Trophoblast cell (in vitro differentiated cells and primary cell): Measurements from ENCODE around the gene ACTN2.

Source experiments
- DNase-seq, 2 donors: peaks; one replicate each; pipeline ENCODE4 v3.0.0-alpha.2; 2016
- H2AFZ ChIP-seq: 2 replicates; pipeline ENCODE4 v1.6.1; 2013; ENCODE audit warnings: low read length, moderate library complexity, mild to moderate bottlenecking; ENCODE audit not compliant: insufficient read depth, poor library complexity
- H2AK5ac ChIP-seq: 2 replicates; pipeline ENCODE4 v1.6.1; 2013; ENCODE audit warnings: mild to moderate bottlenecking, low read length
- H2BK120ac ChIP-seq: 2 replicates; pipeline ENCODE4 v1.6.1; 2013; ENCODE audit warnings: low read length, mild to moderate bottlenecking, moderate library complexity; ENCODE audit not compliant: insufficient read depth, poor library complexity
- H2BK12ac ChIP-seq: 2 replicates; pipeline ENCODE4 v1.6.1; 2013; ENCODE audit warnings: mild to moderate bottlenecking, low read length, moderate library complexity
- H2BK5ac ChIP-seq: 2 replicates; pipeline ENCODE4 v1.6.1; 2013; ENCODE audit warnings: low read length, low read depth, moderate library complexity, mild to moderate bottlenecking; ENCODE audit not compliant: poor library complexity
- H3K14ac ChIP-seq: 2 replicates; pipeline ENCODE4 v1.6.1; 2013; ENCODE audit warnings: mild to moderate bottlenecking, low read length
- H3K18ac ChIP-seq: 2 replicates; pipeline ENCODE4 v1.6.1; 2013; ENCODE audit warnings: mild to moderate bottlenecking, low read length
- H3K23ac ChIP-seq: 2 replicates; pipeline ENCODE4 v1.6.1; 2013; ENCODE audit warnings: low read length
- H3K27ac ChIP-seq: 2 replicates; pipeline ENCODE4 v1.5.1; 2013; ENCODE audit warnings: low read depth, mild to moderate bottlenecking, inconsistent platforms, low read length, moderate library complexity
- H3K27me3 ChIP-seq: 2 replicates; pipeline ENCODE4 v1.6.1; 2013; ENCODE audit warnings: inconsistent platforms, mild to moderate bottlenecking, low read length, moderate library complexity; ENCODE audit not compliant: insufficient read depth
- H3K36me3 ChIP-seq, 2 experiments: 1 replicate in 1 of 2; 2 replicates in 1 of 2; pipeline ENCODE4 v1.6.1; 2013; ENCODE audit warnings: low read length in 2 of 2, mild to moderate bottlenecking in 2 of 2, moderate library complexity in 1 of 2; ENCODE audit not compliant: insufficient read depth in 2 of 2, control insufficient read depth in 1 of 2
- H3K4ac ChIP-seq: 2 replicates; pipeline ENCODE4 v1.6.1; 2013; ENCODE audit warnings: low read depth, mild to moderate bottlenecking, low read length, moderate library complexity
- H3K4me1 ChIP-seq, 2 experiments: 1 replicate in 1 of 2; 2 replicates in 1 of 2; pipeline ENCODE4 v1.6.1; 2013; ENCODE audit warnings: low read length in 2 of 2, mild to moderate bottlenecking in 2 of 2, moderate library complexity in 1 of 2; ENCODE audit not compliant: insufficient read depth in 2 of 2, control insufficient read depth in 1 of 2
- H3K4me2 ChIP-seq: 2 replicates; pipeline ENCODE4 v1.6.1; 2013; ENCODE audit warnings: inconsistent platforms, mild to moderate bottlenecking, low read length, moderate library complexity
- H3K4me3 ChIP-seq: 2 replicates; pipeline ENCODE4 v1.5.1; 2013; ENCODE audit warnings: mild to moderate bottlenecking, low read depth, low read length, inconsistent platforms
- H3K79me1 ChIP-seq: one replicate; pipeline ENCODE4 v1.6.1; 2013; ENCODE audit warnings: low read length
- H3K79me2 ChIP-seq: 2 replicates; pipeline ENCODE4 v1.6.1; 2013; ENCODE audit warnings: low read length, mild to moderate bottlenecking; ENCODE audit not compliant: control insufficient read depth, insufficient read depth, poor library complexity
- H3K9ac ChIP-seq: 2 replicates; pipeline ENCODE4 v1.6.1; 2013; ENCODE audit warnings: mild to moderate bottlenecking, low read length
- H3K9me3 ChIP-seq: 2 replicates; pipeline ENCODE4 v1.6.1; 2013; ENCODE audit warnings: low read depth, mild to moderate bottlenecking, control low read depth, inconsistent platforms, low read length; ENCODE audit not compliant: insufficient read depth
- H4K12ac ChIP-seq: 2 replicates; pipeline ENCODE4 v1.6.1; 2013; ENCODE audit warnings: low read depth, mild to moderate bottlenecking, low read length, moderate library complexity
- H4K8ac ChIP-seq: 2 replicates; pipeline ENCODE4 v1.6.1; 2013; ENCODE audit warnings: low read depth, mild to moderate bottlenecking, low read length, moderate library complexity
- H4K91ac ChIP-seq: one replicate; pipeline ENCODE4 v1.6.1; 2013; ENCODE audit warnings: low read depth, mild to moderate bottlenecking, low read length, moderate library complexity
- WGBS: extraction: QIAGEN DNeasy Blood & Tissue Kit; methylation state at CpG from one replicate; pipeline ENCODE4 v1.1.7; 2013; ENCODE audit warnings: missing lambda C conversion rate; ENCODE audit not compliant: insufficient read length, insufficient coverage; ENCODE audit errors: extremely low coverage; 5-methylcytosine and 5-hydroxymethylcytosine counted together

Gene ACTN2

DNA sequence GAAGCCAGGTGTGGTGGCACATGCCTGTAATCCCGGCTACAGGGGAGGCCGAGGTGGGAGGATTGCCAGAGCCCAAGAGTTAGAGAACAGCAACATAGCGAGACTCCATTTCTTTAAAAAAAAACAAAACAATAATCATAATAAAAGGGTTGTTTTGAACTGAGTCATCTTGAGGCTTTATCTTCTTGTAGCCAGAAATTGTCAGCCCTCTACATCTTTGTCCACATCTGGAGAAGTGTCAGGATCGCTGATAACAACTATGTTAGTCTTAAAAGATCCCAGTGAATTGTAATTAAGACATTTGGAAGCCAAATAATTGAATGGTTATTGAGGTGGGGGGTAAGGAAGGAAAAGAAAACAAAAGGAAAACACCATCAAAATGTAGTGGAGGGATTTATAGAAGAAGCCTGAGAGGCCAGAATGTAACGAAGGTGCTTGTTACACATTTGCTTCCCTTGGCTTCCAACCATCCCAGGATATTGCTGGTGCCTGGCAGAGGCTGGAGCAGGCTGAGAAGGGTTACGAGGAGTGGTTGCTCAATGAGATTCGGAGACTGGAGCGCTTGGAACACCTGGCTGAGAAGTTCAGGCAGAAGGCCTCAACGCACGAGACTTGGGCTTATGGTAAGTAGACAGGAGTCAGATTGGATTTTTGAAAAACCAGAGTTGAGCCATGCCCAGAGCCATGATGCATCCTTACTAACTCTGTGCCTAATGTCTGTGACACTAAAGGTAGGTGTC, 56.3 kb downstream of the ACTN2 start:
- no peak overlapping the region for H4K91ac ChIP-seq
- H3K9ac ChIP-seq: no peak overlapping the region
- H3K23ac ChIP-seq: no peak overlapping the region
- H3K4me3 ChIP-seq: no peak overlapping the region
- no peaks in the 10 kb centered on the region for H3K79me2 ChIP-seq
- no peak overlapping the region for H4K8ac ChIP-seq
- H2BK5ac ChIP-seq: no peak overlapping the region
- no peak overlapping the region for H2AFZ ChIP-seq
- no peaks in the 10 kb centered on the region for H3K79me1 ChIP-seq
- no peaks in the 10 kb centered on the region for H3K36me3 ChIP-seq
- H4K12ac ChIP-seq: no peak overlapping the region
- H3K4me1 ChIP-seq: no peaks in the 10 kb centered on the region
- H2BK12ac ChIP-seq: no peak overlapping the region
- no CpG with 5 or more reads among the region's 10 CpGs for WGBS
- no peak overlapping the region for H3K4me2 ChIP-seq
- H3K18ac ChIP-seq: no peak overlapping the region
- no peak overlapping the region for H3K27ac ChIP-seq
- H2BK120ac ChIP-seq: no peak overlapping the region
- H2AK5ac ChIP-seq: no peak overlapping the region
- no peaks in the 10 kb centered on the region for H3K27me3 ChIP-seq
- DNase-seq: no peak
- H3K14ac ChIP-seq: no peak overlapping the region
- no peak overlapping the region for H3K4ac ChIP-seq
- no peaks in the 10 kb centered on the region for H3K9me3 ChIP-seq

DNA sequence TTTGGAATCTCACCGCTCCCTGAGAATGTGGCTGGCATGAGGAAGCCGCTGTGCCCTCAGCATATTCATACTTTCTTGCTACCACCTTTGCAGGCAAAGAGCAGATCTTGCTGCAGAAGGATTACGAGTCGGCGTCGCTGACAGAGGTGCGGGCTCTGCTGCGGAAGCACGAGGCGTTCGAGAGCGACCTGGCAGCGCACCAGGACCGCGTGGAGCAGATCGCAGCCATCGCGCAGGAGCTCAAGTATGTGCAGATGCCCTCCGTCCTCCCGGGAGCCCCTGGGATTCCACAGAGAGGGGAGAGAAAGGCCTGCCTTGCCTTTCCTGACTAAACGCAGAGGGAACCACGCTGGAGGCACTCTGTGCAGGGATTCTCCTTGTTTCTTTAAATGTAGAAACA, 58.2 kb downstream of the ACTN2 start:
- H4K12ac ChIP-seq: no peak overlapping the region
- H3K36me3 ChIP-seq: no peaks in the 10 kb centered on the region
- H3K18ac ChIP-seq: no peak overlapping the region
- no peak overlapping the region for H3K14ac ChIP-seq
- H3K4me3 ChIP-seq: no peak overlapping the region
- H2BK12ac ChIP-seq: no peak overlapping the region
- H4K8ac ChIP-seq: no peak overlapping the region
- no peak overlapping the region for H2BK5ac ChIP-seq
- H2AFZ ChIP-seq: no peak overlapping the region
- no peak overlapping the region for H3K23ac ChIP-seq
- no peak for DNase-seq
- H3K9me3 ChIP-seq: no peaks in the 10 kb centered on the region
- no peak overlapping the region for H3K4ac ChIP-seq
- no CpG with 5 or more reads among the region's 22 CpGs for WGBS
- H4K91ac ChIP-seq: no peak overlapping the region
- H3K9ac ChIP-seq: no peak overlapping the region
- H3K79me2 ChIP-seq: no peaks in the 10 kb centered on the region
- no peak overlapping the region for H3K4me2 ChIP-seq
- H3K27ac ChIP-seq: no peak overlapping the region
- no peak overlapping the region for H2AK5ac ChIP-seq
- no peaks in the 10 kb centered on the region for H3K79me1 ChIP-seq
- H3K4me1 ChIP-seq: no peaks in the 10 kb centered on the region
- no peaks in the 10 kb centered on the region for H3K27me3 ChIP-seq
- no peak overlapping the region for H2BK120ac ChIP-seq

DNA sequence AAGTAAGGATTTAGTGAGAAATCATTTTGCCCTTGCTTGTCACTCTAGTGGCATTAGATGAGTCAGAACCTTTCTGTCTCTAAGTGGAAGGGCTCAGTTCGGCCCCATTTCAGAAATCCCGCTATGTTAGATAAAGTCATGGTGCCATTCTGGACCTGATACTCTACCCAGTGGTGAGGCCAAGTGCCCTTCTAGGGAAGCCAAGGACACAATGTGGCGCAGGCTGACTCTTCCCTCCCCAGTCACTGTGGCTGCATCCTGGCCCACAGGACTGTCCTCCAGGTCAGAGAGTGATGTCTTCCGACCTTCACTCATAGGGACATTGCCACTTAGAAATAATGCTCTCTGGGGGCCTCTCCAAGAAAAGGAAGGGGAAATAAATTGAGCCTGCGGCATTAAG, 60.5 kb downstream of the ACTN2 start:
- DNase-seq: no peak

DNA sequence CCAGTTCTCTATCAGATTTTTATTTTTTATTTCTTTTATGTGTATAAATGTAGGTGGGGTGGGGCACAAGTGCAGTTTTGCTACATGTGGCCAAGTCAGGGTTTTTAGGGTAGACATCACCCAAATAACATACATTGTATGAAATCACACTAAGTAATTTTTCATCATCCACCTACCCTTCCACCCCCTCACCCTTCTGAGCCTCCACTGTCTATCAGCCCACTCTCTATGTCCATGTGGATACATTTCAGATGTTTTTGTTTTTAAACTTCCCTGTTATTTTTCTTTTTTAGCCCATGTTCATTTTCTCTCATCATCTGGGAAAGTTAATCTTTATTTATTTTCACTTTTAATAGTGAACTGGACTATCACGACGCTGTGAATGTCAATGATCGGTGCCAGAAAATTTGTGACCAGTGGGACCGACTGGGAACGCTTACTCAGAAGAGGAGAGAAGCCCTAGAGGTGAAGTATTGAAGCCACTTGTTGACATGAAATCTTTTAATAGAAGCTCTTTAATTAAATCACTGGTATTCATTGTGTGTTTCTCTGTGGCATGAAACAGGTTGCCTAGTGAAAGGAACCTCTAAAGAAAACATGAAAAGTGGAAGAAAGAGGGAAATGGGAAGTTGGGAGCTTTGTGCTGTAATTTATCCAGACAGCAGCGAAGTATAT, 61.1 kb downstream of the ACTN2 start:
- no peaks in the 10 kb centered on the region for H3K9me3 ChIP-seq
- H3K4me2 ChIP-seq: no peak overlapping the region
- H3K18ac ChIP-seq: no peak overlapping the region
- WGBS: no CpG with 5 or more reads among the region's 6 CpGs
- H2AFZ ChIP-seq: no peak overlapping the region
- H3K14ac ChIP-seq: no peak overlapping the region
- no peak overlapping the region for H3K4ac ChIP-seq
- peaks cover 3% of the 10 kb centered on the region for H3K79me1 ChIP-seq
- H3K27ac ChIP-seq: no peak overlapping the region
- no peak for DNase-seq
- no peak overlapping the region for H2BK5ac ChIP-seq
- H4K12ac ChIP-seq: no peak overlapping the region
- H3K79me2 ChIP-seq: no peaks in the 10 kb centered on the region
- H3K23ac ChIP-seq: no peak overlapping the region
- no peak overlapping the region for H4K91ac ChIP-seq
- H3K9ac ChIP-seq: no peak overlapping the region
- no peak overlapping the region for H3K4me3 ChIP-seq
- no peak overlapping the region for H2BK120ac ChIP-seq
- H3K36me3 ChIP-seq: no peaks in the 10 kb centered on the region
- H2AK5ac ChIP-seq: no peak overlapping the region
- H4K8ac ChIP-seq: no peak overlapping the region
- H3K27me3 ChIP-seq: no peaks in the 10 kb centered on the region
- no peak overlapping the region for H2BK12ac ChIP-seq
- H3K4me1 ChIP-seq: peaks cover 0 to 3% of the 10 kb centered on the region in 2 experiments

More for the DNA sequence above, 60.5 kb downstream of the ACTN2 start:
- H3K14ac ChIP-seq: no peak overlapping the region
- H4K12ac ChIP-seq: no peak overlapping the region
- no peak overlapping the region for H3K4me2 ChIP-seq
- no peak overlapping the region for H3K27ac ChIP-seq
- no peaks in the 10 kb centered on the region for H3K9me3 ChIP-seq
- H3K4me1 ChIP-seq: peaks cover 0 to 3% of the 10 kb centered on the region in 2 experiments
- H4K91ac ChIP-seq: no peak overlapping the region
- H3K79me1 ChIP-seq: peaks cover 3% of the 10 kb centered on the region
- no peaks in the 10 kb centered on the region for H3K27me3 ChIP-seq
- WGBS: no CpG with 5 or more reads among the region's 5 CpGs
- H3K79me2 ChIP-seq: no peaks in the 10 kb centered on the region
- no peak overlapping the region for H2BK5ac ChIP-seq
- no peak overlapping the region for H3K9ac ChIP-seq
- H2AFZ ChIP-seq: no peak overlapping the region
- no peak overlapping the region for H2AK5ac ChIP-seq
- no peaks in the 10 kb centered on the region for H3K36me3 ChIP-seq
- no peak overlapping the region for H3K4me3 ChIP-seq
- no peak overlapping the region for H3K18ac ChIP-seq
- no peak overlapping the region for H4K8ac ChIP-seq
- no peak overlapping the region for H3K4ac ChIP-seq
- no peak overlapping the region for H2BK12ac ChIP-seq
- H3K23ac ChIP-seq: no peak overlapping the region
- H2BK120ac ChIP-seq: no peak overlapping the region
